GM10248 (cell line): ENCODE results near the gene UNC5C.

Source experiments
- CTCF ChIA-PET: fragments of 300-600 bp; sonication (Branson Sonifier 250); formaldehyde crosslinking; extraction: SDS; loops from one replicate; lab custom pipeline; 2021; ENCODE audit warnings: antibody characterized with exemption; lab: Yijun Ruan, JAX
- POLR2A ChIA-PET: fragments of 350-650 bp; sonication (Branson Sonifier 250); formaldehyde crosslinking; extraction: SDS; loops from one replicate; lab custom pipeline; 2020; ENCODE audit warnings: antibody characterized with exemption; lab: Yijun Ruan, JAX
- DNase-seq: peaks from one replicate; pipeline ENCODE4 v3.0.0; 2012; ENCODE audit errors: extremely low spot score
- CTCF ChIP-seq: IDR thresholded peaks from 2 replicates; pipeline ENCODE4 v1.5.1; 2012; ENCODE audit warnings: mild to moderate bottlenecking, low read depth; ENCODE audit errors: extremely low read depth, missing control alignments, control extremely low read depth

Gene UNC5C

GRCh38 chr4:95272797-95273196 is 276.0 kb downstream of the UNC5C start:
- POLR2A ChIA-PET = no interaction called here
- no peak for DNase-seq
- TF ChIP-seq CTCF = no peak
- CTCF ChIA-PET = no interaction called here

- ChIA-PET POLR2A (no interaction called here), CTCF (interaction anchor here (1.4 kb wide), 1 partner anchor 14 kb away, joined by 5 read pairs; no protein-coding TSS in a partner anchor)
- TF ChIP-seq CTCF = no peak
- DNase-seq = no peak
Measured at GRCh38 chr4:95272036-95272435, 276.7 kb downstream of the UNC5C start.

GRCh38 chr4:95268819-95269565 is 279.8 kb downstream of the UNC5C start:
- POLR2A ChIA-PET = no interaction called here
- CTCF ChIA-PET = no interaction called here
- DNase-seq = no peak
- no peak for TF ChIP-seq CTCF

- ChIA-PET POLR2A (no interaction called here), CTCF (no interaction called here)
- DNase-seq = no peak
- TF ChIP-seq CTCF = no peak
Measured at GRCh38 chr4:95267081-95267480, 281.7 kb downstream of the UNC5C start.

GRCh38 chr4:95265814-95266740 is 282.7 kb downstream of the UNC5C start:
- ChIA-PET POLR2A (no interaction called here), CTCF (no interaction called here)
- DNase-seq = no peak
- no peak for TF ChIP-seq CTCF

- ChIA-PET POLR2A (no interaction called here), CTCF (no interaction called here)
- no peak for DNase-seq
- no peak for TF ChIP-seq CTCF
Measured at GRCh38 chr4:95264843-95265242, 283.9 kb downstream of the UNC5C start.
